NCI-H2171 (cell line): ENCODE data around the gene LINGO3.

ENCODE experiments used
- DNase-seq: peaks from one replicate; lab custom pipeline; 2025; lab: John Stamatoyannopoulos, UW

LINGO3 gene

DNA sequence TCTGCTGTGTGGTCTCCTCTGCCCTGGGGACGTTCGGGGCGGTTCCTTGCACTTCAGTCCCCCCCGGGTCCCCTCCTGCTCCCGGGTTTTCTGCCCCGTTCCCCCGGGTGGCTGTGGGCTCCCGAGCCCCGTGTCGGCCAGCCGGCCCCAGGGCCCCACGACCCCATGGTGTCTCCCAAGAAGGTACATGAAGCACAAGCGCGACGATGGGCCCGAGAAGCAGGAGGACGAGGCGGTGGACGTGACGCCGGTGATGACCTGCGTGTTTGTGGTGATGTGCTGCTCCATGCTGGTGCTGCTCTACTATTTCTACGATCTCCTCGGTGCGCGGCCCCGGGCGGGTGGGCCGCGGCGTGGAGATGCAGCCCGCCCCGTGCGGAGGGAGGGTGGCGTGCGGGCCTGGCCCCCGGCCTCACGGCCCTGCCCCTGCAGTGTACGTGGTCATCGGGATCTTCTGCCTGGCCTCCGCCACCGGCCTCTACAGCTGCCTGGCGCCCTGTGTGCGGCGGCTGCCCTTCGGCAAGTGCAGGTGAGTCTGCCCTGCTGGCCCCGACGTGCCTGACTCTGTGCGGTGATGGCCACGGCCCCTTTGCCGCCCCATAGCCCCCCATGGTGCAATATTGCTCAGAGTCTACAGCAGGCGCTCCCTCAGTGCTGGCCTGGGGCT is 31.8 kb upstream of the LINGO3 start:
- DNase-seq: no peak

DNA sequence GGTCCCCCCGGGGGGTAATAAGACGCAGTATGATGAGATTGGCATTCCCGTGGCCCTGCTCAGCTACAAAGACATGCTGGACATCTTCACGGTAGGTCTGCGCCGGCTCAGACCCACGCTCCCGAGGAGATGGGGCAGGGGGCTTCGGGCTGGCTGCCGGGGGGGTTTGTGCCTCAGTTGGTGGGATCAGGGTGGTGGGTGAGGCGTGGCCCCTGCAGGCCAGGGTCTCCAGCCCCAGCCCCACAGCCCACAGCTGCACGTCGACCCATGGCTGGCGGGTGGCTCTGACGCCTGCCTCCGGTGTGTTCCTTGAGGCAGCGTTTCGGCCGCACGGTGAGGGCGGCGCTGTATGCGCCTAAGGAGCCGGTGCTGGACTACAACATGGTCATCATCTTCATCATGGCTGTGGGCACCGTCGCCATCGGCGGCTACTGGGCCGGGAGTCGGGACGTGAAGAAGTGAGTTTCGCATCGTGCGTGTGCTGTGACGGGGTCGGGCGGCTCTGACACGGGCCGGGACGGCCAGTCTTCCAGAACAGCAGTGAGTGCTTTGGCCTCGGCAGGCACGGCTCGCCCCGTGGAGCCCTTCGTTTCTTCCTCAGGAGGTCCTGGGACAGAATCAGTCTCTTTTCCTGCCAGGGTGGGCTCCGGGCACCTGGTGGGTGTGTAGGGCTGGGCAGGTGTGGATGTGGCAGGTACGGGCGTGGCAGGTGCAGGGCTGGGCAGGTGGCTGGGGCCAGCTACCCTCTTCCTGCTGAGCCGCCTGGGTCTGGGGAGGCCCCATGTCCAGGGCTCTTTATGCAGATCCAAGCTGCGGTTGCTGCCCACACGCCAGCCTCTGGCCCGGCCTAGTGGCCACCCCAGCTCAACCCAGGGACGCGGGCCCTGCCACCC is 31.0 kb upstream of the LINGO3 start:
- DNase-seq: no peak

DNA sequence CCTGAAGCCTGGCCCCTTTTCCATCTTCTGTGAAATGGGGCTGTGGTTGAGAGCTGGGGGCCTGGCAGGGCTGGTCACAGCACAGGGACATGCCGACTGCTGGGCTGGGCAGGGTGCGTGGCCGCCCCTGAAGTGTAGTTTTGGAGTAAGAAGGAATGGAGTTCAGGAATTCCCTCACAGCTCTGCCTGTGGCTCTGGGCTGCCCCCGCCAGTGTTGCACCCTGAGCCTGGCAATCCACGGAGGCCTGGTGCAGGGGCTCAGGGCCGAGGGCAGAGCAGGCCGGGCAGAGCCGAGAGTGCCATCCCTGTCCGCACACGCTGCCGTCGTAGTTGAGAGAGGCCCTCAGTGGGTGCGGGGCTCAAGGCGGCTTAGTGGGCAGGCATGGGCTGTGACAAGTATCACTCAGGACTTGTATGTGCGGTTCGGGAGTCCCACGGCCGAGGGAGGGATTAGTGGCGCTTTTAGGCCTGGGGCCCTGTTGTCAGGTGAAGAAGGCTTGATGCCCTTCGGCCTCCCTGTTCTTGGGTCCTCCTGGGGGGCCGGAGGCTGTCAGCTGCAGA is 30.2 kb upstream of the LINGO3 start:
- no peak for DNase-seq

DNA sequence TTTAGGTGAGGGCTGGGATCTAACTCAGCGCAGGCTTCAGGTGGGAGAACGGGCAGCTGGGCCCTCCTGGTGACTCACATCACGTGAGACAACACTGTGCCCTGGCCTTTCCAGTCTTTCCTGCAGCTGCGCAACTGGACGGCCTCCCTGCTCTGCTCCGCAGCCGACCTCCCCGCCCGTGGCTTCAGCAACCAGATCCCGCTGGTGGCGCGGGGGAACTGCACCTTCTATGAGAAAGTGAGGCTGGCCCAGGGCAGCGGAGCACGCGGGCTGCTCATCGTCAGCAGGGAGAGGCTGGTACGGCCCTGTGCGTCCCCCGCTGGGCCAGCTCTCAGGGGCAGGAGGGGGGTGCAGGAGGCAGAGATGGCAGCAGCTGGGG is 29.4 kb upstream of the LINGO3 start:
- no peak for DNase-seq

DNA sequence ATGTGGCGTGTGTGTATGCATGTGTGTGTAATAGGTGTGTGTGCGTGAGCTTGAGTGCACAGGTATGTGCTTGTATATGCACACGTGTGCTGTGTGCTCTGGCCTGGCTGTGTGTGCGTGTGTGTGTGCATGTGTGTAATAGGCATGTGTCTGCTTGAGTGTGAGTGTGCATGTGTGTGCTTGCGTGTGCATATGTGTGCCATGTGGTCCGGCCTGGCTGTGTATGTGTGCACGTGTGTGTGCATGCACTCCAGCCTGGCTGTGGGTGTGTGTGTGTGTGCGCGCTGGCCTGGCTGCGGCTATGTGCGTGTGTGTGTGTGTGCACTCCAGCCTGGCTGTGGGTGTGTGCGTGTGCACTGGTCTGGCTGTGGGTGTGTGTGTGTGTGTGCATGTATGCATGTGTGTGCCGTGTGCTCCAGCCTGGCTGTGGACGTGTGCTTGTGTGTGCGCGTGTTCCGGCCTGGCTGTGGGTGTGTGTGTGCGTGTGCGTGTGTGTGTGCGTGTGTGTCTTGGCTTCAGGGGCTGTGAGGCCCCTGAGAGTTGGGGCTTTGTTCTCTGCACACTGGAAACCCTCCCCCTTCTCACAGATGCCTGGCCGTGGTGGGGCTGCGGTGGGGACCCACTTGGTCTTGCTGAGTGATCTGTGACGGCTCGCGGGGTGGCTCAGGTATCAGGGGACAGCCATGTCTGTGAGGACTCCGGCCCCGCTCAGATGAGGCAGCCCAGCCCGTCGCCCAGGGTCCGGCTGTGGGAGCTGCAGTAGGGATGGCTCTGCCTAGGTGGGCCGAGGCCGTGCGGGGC is 28.8 kb upstream of the LINGO3 start:
- no peak for DNase-seq

DNA sequence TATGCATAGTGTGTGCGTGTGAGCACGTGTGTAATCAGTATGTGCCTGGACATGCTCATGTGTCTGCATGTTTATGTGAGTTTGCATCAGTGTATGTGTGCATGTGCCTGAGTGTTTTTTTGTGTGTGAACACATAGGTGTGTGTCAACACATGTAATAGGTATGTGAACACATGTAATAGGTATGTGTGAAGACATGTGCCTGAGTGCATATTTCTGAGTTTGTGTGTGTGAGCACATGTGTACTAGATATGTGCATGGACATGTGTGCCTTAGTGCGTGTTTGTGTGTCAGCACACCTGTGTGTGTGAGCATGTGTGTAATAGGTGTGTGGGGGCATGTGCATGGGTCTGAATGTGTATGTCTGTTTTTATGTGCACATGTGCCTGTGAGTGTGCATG is 27.9 kb upstream of the LINGO3 start:
- no peak for DNase-seq

DNA sequence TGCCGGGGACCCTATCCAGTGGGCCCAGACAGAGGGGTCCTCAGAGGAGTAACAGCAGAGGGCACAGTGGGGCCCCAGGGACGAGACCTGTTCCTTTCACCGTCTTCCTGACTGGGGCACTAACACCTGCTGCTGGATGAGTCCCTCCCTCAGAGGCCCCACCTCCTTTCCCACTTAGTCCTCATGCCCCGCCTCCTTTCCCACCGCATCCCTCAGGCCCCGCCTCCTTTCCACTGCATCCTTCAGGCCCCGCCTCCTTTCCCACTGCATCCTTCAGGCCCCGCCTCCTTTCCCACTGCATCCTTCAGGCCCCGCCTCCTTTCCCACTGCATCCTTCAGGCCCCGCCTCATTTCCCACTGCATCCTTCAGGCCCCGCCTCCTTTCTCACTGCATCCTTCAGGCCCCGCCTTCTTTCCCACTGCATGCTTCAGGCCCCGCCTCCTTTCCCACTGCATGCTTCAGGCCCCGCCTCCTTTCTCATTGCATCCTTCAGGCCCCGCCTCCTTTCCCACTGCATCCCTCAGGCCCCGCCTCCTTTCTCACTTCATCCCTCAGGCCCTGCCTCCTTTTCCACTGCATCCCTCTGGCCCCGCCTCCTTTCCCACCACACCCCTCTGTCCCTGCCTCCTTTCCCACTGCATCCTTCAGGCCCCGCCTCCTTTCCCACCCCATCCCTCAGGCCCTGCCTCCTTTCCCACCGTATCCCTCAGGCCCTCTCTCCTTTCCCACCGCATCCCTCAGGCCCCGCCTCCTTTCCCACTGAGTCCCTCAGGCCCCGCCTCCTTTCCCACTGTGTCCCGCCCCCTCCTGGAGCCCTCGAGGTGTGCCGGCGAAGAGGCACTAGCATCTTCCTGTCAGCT is 27.3 kb upstream of the LINGO3 start:
- DNase-seq: no peak

DNA sequence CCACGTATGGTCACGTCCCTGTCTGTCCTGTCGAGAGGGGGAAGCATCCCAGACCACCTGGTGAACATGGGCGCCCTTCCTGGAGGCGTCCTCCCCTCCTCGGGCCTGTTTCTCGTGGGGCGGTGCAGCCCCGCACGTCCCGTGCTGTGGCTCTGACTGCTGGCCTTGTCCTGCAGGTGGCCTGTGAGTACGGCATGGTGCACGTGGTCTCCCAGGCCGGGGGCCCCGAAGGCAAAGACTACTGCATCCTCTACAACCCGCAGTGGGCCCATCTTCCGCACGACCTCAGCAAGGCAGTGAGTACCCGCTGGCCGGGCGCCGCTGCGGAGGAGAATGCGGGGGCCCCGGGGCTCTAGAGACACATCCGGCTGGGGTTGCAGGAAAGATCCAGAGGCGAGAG is 26.5 kb upstream of the LINGO3 start:
- no peak for DNase-seq

DNA sequence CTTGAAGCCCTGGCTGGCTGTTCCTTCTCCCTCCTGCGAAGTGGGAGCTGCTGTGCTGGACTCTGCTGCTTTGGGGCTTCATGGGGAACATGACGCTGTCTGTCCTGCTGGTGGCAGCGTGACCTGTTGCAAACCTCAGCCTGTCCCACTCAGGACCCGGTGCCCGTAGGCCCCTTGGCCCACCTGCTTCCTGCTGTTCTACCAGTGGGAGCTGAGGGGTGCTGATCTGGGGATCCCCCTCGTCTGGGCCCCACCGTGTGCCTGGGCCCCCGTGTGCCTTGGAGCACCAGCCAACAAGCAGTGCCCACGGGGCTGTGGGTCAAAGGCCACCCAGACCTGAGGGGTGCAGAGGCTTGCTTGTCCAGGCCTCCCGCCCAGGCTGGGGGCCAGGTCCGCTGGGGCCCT is 25.9 kb upstream of the LINGO3 start:
- DNase-seq: no peak

DNA sequence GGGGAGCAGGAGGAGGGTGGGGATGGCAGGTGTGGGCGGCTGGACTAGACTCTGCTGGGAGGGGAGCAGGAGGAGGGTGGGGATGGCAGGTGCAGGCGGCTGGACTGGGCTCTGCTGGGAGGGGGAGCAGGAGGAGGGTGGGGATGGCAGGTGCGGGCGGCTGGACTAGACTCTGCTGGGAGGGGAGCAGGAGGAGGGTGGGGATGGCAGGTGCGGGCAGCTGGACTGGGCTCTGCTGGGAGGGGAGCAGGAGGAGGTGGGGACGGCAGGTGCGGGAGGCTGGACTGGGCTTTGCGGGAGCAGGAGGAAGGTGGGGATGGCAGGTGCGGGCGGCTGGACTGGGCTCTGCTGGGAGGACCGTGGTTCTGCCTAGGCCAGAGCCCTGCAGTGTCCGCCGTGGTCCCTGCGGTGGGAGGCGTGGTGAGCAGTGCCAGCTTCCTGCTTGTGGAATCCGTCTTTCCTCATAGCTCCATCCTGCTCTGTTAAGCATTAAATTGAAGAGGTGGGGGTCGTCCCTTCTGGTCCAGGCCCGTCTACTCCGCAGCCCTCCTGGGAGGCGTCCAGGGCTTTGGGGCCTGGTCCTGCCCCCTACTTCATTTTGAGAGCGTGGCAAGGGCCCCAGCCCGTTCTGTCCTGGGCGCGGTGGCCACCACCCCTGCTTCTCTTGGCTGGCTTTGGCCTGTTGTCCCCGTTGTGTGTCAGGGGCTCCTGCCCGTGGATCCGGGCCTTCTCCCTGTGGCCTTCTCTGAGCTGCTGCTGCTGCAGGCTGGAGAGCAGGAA is 25.3 kb upstream of the LINGO3 start:
- DNase-seq: no peak

DNA sequence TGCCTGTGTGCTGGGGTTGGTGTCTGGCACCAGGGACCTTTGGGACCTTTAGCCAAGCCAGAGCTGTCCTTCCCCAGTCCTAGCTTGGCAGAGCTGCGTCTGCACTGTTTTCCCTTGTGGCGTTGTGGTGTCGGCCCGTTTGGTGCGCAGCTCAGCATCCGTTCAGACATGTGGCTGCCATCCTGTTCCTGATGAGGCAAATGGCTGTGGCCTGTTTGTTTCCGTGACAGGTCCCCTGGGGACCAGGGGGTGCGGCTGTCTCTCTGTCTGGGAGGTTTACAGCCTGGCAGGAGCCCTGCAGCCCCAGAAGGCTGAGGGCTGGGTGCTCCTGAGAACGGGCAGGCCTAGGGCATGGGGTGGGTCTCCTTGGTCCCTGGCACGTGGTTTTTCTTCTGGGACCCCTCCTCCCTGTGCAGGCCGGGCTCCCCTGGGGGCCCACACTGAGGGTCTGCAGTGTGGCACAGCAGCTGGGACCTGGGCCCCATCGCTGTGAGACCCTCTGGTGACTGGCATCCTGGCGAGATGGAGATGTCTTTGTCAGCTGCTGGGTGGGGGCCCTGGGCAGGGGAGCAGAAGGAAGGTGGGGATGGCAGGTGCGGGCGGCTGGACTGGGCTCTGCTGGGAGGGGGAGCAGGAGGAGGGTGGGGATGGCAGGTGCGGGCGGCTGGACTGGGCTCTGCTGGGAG is 24.5 kb upstream of the LINGO3 start:
- peak; percentile 89 for DNase-seq

DNA sequence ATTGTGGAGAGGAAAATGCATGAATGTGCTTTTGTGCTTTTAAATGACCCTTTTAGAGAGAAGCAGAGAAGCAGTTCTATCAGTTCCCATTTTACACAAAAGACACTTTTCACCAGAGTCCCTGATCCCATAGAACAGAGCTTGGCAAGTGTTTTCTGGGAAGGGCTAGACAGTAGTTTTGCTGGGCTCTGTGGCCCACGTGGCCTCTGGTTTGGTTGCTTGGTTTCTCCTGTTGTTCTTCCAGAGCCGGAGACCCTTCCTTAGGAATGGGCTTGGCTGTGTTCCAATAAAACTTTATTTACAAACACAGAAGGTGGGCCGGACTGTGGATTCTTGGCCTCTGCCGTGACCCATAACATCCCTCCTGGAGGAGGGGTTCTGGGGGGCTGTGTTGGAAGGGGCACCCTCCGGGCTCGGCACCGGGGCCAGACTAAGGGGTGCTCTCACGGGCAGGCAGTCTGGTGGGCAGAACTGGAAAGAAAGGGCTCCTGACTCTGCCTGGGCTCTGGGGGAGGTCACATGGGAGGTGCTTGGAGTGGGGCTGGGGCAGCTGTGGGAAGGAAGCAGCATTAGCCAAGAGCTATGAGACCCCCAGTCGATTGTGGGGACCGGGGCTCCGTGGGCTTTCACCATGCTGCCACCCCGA is 23.8 kb upstream of the LINGO3 start:
- no peak for DNase-seq

DNA sequence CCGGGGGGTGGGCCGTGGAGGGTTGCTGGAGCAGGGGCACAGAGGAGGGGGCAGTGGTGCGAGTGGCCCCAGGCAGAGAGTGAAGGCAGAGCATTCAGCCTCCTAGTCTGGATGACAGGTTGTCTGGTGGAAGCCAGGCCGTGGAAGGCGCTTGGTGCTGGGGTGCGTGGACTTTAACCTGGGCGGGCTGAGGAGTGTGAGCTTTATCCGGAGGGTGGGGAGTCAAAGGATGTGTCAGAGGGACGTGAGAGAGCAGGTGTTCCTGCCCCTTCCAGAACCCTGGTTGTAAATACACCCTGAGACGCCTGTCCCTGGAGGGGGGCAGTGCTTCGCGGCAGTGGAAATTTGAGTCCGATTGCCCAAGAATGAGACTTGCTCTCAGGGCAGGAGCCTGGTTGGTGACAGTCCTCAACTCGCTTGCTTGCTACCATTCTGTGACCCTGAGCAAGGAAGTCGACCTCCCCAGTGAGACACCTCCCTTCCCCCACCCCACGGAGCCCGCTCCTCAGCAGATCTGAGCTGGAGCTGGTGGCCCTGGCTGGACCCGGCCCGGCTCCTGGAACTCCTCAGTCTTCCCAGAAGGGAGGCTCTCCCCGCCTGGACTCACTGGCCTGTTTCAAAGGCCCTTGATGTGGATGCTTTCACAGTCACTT is 22.8 kb upstream of the LINGO3 start:
- no peak for DNase-seq

DNA sequence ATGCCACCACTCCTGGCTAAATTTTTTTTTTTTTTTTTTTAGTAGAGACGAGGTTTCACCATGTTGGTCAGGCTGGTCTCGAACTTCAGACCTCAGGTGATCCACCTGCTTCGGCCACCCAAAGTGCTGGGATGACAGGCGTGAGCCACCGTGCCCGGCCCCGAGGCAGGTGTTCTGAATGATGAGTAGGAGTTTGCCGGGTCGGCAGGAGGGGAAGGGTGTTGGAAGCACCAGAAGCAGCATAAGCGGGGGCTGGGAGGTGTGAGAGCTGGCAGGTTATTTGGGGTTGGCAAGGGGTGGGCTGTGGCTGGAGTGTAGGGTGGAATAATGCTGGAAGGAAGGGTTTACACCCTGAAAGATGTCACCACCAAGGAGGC is 22.3 kb upstream of the LINGO3 start:
- DNase-seq: no peak

DNA sequence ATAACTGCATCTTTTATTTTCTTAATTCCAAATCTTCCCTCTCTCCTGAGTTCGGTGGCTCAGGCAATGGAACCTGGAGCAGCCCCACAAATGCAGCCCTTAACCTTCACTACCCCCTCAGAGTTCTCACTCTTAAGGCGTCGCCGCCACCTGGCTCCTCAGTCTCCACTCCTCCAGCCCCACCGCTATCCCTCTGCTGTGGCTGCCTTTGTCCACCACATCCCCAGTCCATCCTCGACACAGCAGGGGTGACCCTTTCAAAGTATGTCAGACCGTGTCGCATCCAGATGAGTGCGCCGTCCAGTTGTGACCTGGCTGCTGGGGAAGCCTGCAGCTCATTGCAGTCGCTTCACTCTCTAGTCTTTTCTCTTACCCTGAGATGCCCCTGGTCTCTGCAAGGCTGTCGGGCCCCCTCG is 21.6 kb upstream of the LINGO3 start:
- no peak for DNase-seq

DNA sequence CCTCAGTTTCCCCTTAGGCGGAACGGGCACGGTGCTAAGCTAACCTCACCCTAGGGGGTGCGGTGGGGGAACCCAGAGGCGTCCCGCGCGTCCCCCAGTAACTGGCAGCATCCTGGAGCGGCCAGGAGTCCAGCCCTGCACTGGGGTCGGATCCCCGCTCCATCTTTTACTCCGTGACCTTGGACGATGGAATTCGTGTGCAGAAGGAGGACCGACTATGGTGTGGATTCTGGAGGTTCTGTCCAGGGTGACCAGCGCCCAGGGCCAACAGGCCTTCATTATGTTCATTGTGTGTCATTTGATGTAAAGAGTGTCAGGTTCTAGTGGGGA is 21.2 kb upstream of the LINGO3 start:
- DNase-seq: no peak

DNA sequence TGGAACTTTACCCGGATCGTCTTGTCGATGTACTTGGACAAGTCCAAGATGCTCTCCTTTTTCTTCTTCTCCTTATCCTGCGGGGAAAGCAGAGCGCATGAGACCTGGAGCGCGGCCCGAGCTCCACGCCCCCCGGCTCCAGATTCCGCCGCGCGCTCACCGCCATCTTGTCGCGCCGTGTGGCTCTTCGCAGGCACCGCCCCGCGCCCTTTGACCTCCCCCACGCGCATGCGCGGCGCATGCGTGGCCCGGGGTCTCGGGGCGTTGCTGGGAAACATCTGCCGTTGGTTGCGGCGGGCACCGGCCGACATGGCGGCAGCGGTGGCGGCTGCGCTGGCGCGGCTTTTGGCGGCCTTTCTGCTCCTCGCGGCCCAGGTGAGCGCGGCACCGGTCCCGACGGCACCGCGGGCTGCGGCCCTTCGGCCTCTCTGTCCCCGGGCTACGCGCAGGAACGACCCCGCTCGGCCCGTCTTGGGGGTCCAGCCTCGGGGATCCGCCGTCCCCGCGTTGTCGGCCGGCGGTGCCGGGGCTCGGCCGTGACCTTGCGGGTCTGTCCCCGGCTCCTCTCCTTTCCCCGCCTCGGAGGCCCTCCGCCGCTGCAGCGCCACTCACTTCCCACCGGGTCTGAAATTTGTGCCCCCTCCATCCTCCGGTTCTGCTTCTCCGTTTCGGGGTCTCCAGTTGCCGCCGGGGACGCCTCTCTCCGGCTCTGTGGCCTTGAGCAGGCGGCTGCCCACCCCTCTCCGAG is 20.6 kb upstream of the LINGO3 start, which contains the start of the genes LSM7 and SPPL2B:
Gene LSM7, minus strand, starts transcription at position 186 of the 748 bp plus-strand sequence. Its CDS starts 20 bp downstream, at position 166.
Gene SPPL2B, plus strand, starts transcription at position 284 of the 748 bp plus-strand sequence. Its CDS starts 26 bp downstream, at position 310.
- DNase-seq: peak; percentile 90

DNA sequence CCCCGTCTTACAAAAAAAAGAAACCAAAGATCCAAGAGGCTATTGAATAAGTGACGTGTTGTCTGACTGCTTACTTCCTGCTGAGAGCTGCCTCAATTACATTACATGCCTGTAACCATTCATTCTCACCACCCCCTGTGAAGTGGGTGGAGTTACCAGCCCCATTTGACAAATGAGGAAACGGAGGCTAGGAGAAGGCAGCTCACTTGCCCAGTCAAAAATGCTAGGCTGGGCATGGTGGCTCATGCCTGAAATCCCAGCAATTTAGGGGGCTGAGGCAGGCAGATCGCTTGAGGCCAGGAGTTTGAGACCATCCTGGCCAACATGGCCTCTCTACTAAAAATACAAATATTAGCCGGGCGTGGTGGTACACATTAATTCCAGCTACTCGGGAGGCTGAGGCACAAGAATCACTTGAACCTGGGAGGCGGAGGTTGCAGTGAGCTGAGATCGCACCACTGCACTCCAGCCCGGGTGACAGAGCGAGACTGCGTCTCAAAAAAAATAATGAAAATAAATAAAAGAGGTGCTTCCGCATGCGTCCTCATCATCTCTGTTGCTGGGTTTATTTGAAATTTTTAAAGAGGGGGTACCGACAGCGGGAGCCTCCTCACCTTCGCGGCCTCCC is 19.9 kb upstream of the LINGO3 start:
- no peak for DNase-seq
